Activated T-helper 1 cell treated with anti-CD3 and anti-CD28 coated beads, Interleukin-12 subunit alpha, Interleukin-12 subunit beta, Interleukin-2, Interleukin-4 antibody, amounts not matched to agents 30 ng/mL and 10 ng/mL and 1 ng/mL, durations not matched to agents 14 hours and 24 hours and 36 hours (primary cell): ENCODE results near the gene LINS1. TPM values are rescaled to one million over a fixed set of nuclear protein-coding genes. Genes with fewer than 3 reads are reported as not detected.

Experiments used
- DNase-seq: peaks from one replicate; pipeline ENCODE4 v3.0.0; 2021; ENCODE audit warnings: low spot score
- H3K27ac Mint-ChIP-seq: one replicate; pipeline ENCODE4 v1.8.0; 2021; ENCODE audit warnings: mild to moderate bottlenecking, mixed read lengths
- H3K27me3 Mint-ChIP-seq: one replicate; pipeline ENCODE4 v1.8.0; 2022; ENCODE audit warnings: mild to moderate bottlenecking, moderate library complexity, mixed read lengths; ENCODE audit not compliant: insufficient read depth
- H3K36me3 Mint-ChIP-seq: one replicate; pipeline ENCODE4 v1.8.0; 2021; ENCODE audit warnings: low read depth, mixed read lengths
- H3K4me1 Mint-ChIP-seq: one replicate; pipeline ENCODE4 v1.8.0; 2021; ENCODE audit warnings: low read depth, mixed read lengths
- H3K4me3 Mint-ChIP-seq: one replicate; pipeline ENCODE4 v1.8.0; 2021; ENCODE audit warnings: mild to moderate bottlenecking, moderate library complexity, mixed read lengths
- H3K9me3 Mint-ChIP-seq: one replicate; pipeline ENCODE4 v1.8.0; 2021; ENCODE audit warnings: mixed read lengths
- intact Hi-C: fragments of 100-400 bp; cut with micrococcal nuclease; formaldehyde crosslinking; loops from one replicate; pipeline ENCODE4 v1.15.1; 2024
- total RNA-seq: library from RNA; stranded (reverse); gene quantifications from 2 replicates; pipeline ENCODE4 v1.2.3, GENCODE V29; 2022

Gene LINS1
- total RNA-seq, 1 donor from 2014 or later, result 64.1 TPM

GRCh38 chr15:100628746-100629145, 26.8 kb upstream of the LINS1 start:
- Mint-ChIP-seq H3K9me3 (no peaks in the 10 kb centered on the region), H3K4me3 (no peak overlapping the region), H3K27ac (peak overlapping the region; percentile 10), H3K36me3 (peaks cover 25% of the 10 kb centered on the region), H3K4me1 (peaks cover 33% of the 10 kb centered on the region), H3K27me3 (no peaks in the 10 kb centered on the region)
- intact Hi-C loops, result loop anchor here (1.0 to 5.0 kb wide), 2 partner anchors 245 to 289 kb away; partner anchors contain the start of gene LRRK1
- no peak for DNase-seq

DNA sequence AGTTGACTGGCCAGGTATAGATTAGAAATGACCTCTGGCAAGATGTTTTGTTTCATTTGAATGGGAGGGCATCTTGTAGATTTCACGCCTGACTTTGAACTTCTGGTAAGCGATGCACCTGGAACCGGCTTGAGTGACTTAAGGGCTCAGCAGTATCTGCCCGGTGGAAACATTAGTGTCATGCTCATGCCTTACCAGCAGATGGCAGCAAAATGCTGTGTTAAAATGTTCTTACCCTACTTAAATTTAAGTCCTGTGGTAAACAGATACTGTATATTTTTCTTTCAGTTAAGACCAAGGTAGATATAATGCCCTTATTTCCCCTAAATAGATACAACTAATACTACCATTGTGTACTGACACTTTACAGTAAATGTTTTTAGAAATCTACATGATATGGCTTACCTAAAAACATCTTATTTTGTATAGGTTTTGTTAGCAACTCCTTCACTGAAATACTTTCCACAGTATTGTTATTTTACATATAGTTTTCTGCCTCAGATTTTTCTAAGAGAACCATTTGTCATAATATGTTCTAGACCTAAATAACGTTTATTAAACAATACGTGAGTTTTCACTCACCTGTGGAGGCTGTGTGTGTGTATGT, 25.9 kb upstream of the LINS1 start:
- DNase-seq, result peak; percentile 48
- intact Hi-C loops, result loop anchor here (1.0 to 5.0 kb wide), 3 partner anchors 245 to 379 kb away; partner anchors contain the start of gene LRRK1
- Mint-ChIP-seq H3K9me3 (no peaks in the 10 kb centered on the region), H3K4me3 (no peak overlapping the region), H3K27me3 (no peaks in the 10 kb centered on the region), H3K4me1 (peaks cover 24% of the 10 kb centered on the region), H3K36me3 (peaks cover 23% of the 10 kb centered on the region), H3K27ac (no peak overlapping the region)

GRCh38 chr15:100623301-100623700, 21.3 kb upstream of the LINS1 start:
- H3K36me3 Mint-ChIP-seq, result peaks cover 25% of the 10 kb centered on the region
- H3K4me3 Mint-ChIP-seq, result no peak overlapping the region
- H3K4me1 Mint-ChIP-seq, result peaks cover 11% of the 10 kb centered on the region
- intact Hi-C loops, result no loop called here
- no peak overlapping the region for H3K27ac Mint-ChIP-seq
- no peak for DNase-seq
- H3K9me3 Mint-ChIP-seq, result no peaks in the 10 kb centered on the region
- H3K27me3 Mint-ChIP-seq, result no peaks in the 10 kb centered on the region

DNA sequence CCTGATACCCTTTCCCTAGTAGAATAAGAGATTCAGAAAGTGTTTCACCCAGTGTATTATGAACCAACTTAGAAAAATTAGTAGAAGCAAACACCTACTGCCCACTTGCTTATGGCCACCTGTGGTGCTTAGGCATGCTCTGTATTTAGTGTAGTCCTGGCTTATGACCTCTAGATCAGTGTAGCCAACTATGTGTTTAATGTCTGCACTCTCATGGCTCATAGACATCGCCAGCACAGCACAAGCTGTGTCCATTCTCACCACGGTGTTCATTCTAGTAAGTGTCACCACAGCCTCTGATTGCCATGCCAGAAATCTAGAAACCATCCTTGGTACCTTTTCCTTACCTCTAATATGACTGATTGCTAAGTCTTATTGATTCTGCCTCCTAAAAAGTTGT, 14.7 kb upstream of the LINS1 start:
- Mint-ChIP-seq H3K36me3 (peaks cover 41% of the 10 kb centered on the region), H3K4me3 (no peak overlapping the region), H3K27ac (no peak overlapping the region), H3K4me1 (peaks cover 20% of the 10 kb centered on the region), H3K27me3 (no peaks in the 10 kb centered on the region), H3K9me3 (no peaks in the 10 kb centered on the region)
- intact Hi-C loops, result no loop called here
- no peak for DNase-seq

GRCh38 chr15:100615801-100616200, 13.8 kb upstream of the LINS1 start:
- no peak for DNase-seq
- Mint-ChIP-seq H3K36me3 (peaks cover 41% of the 10 kb centered on the region), H3K4me3 (no peak overlapping the region), H3K27me3 (no peaks in the 10 kb centered on the region), H3K9me3 (no peaks in the 10 kb centered on the region), H3K4me1 (peaks cover 20% of the 10 kb centered on the region), H3K27ac (no peak overlapping the region)
- intact Hi-C loops, result no loop called here

DNA sequence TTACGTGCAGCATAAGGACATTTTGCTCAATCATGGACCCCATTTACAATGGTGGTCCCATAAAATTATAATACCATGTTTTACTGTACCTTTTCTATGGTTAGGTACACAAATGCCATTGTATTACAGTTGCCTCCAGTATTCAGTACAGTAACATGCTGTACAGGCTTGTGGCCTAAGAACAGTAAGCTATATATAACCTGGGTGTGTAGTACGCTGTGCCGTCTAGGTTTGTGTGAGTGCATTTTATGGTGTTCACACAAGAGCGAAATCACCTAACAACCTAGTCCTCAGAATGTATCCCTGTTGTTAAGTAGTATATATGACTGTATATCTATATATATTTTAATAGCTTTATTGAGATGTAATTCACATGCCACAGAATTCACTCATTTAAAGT, 12.9 kb upstream of the LINS1 start:
- Mint-ChIP-seq H3K27ac (no peak overlapping the region), H3K36me3 (peaks cover 36% of the 10 kb centered on the region), H3K4me3 (no peak overlapping the region), H3K4me1 (peaks cover 20% of the 10 kb centered on the region), H3K9me3 (no peaks in the 10 kb centered on the region), H3K27me3 (no peaks in the 10 kb centered on the region)
- intact Hi-C loops, result no loop called here
- DNase-seq, result no peak

DNA sequence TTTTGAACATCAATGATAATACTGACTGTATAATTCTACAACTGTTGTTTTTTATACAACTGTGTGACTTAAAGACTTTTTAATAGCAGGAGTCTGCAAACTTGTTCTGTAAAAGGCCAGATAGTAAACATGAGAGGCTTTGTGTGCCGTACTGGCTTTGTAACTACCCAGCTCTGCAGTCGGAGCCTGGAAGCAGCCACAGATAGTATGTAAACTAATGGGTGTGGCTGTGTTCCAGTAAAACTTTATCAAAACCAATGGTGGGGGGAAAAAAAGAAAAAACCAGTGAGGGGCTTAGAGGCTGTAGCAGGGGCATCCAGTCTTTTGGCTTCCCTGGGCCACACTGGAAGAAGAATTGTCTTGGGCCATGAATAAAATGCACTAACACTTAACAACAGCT, 12.4 kb upstream of the LINS1 start:
- no peaks in the 10 kb centered on the region for H3K27me3 Mint-ChIP-seq
- H3K4me3 Mint-ChIP-seq, result no peak overlapping the region
- peaks cover 36% of the 10 kb centered on the region for H3K36me3 Mint-ChIP-seq
- H3K9me3 Mint-ChIP-seq, result no peaks in the 10 kb centered on the region
- H3K27ac Mint-ChIP-seq, result no peak overlapping the region
- intact Hi-C loops, result no loop called here
- no peak for DNase-seq
- peaks cover 20% of the 10 kb centered on the region for H3K4me1 Mint-ChIP-seq

DNA sequence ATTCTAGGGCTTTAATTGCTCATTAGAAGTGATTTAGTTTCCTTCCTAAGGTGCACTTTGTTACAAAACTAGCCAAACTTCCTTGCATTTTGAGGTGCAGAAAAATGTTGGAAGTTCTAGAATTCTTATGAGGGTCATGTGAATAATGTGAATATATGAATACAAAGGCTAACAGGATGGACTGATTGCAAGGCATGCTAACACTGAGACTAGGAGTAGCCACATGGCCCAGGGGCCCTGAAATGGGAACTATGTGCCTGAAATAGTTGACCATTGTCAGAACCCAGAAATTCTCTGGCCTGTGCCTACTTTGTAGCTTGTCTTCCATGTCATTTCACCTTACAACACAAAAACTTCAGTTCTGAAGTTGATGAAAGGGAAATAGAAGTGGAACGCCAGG, 11.2 kb upstream of the LINS1 start:
- intact Hi-C loops, result no loop called here
- H3K27ac Mint-ChIP-seq, result no peak overlapping the region
- peaks cover 31% of the 10 kb centered on the region for H3K36me3 Mint-ChIP-seq

GRCh38 chr15:100612539-100612938, 10.6 kb upstream of the LINS1 start:
- no peak for DNase-seq
- Mint-ChIP-seq H3K4me3 (no peak overlapping the region), H3K9me3 (no peaks in the 10 kb centered on the region), H3K27ac (no peak overlapping the region), H3K36me3 (peaks cover 35% of the 10 kb centered on the region), H3K27me3 (no peaks in the 10 kb centered on the region), H3K4me1 (peaks cover 20% of the 10 kb centered on the region)
- intact Hi-C loops, result no loop called here

More for the DNA sequence above, 11.2 kb upstream of the LINS1 start:
- no peak overlapping the region for H3K4me3 Mint-ChIP-seq
- no peaks in the 10 kb centered on the region for H3K27me3 Mint-ChIP-seq
- no peaks in the 10 kb centered on the region for H3K9me3 Mint-ChIP-seq
- no peak for DNase-seq
- H3K4me1 Mint-ChIP-seq, result peaks cover 20% of the 10 kb centered on the region

DNA sequence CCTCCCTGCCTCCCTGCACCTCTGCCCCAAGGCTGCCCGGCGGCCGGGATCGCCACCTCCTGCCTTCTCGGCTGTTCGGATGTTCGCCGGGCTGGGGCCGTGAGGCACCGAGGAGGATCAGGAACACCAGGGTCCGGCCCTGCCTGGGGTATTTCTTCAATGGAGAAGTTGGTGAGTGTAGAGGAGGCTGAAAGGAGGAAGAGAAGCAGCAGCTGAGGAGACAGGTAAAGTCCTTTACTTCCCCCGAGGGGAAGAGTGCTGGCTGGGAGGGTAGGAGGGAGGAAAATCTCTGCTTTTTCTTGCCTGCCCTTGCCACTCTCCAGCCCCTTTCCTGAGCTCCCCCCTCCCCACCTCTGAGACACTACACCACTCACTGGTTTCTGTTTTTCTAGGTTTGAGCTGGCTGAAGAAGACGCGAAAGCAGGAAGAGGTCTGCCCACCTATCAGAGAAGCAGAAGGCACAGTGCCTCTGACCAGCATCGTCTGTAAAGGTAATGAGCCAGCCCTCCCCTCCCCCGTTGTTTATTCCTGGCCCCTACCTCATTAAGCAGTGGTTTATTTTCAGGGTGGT, 924 bp upstream of the LINS1 start:
- Mint-ChIP-seq H3K4me1 (peaks cover 42% of the 10 kb centered on the region), H3K27ac (peak overlapping the region; percentile 99), H3K27me3 (no peaks in the 10 kb centered on the region), H3K36me3 (peaks cover 26% of the 10 kb centered on the region), H3K4me3 (no peak overlapping the region), H3K9me3 (no peaks in the 10 kb centered on the region)
- intact Hi-C loops, result loop anchor here (1.0 to 10.0 kb wide), 13 partner anchors 253 to 1352 kb away; partner anchors contain the start of genes LRRC28, LYSMD4, MEF2A and SELENOS
- peak; percentile 63 for DNase-seq

GRCh38 chr15:100601617-100602063, 344 bp downstream of the LINS1 start:
- Mint-ChIP-seq H3K27me3 (peaks cover 3% of the 10 kb centered on the region), H3K27ac (no peak overlapping the region), H3K9me3 (no peaks in the 10 kb centered on the region), H3K36me3 (peaks cover 25% of the 10 kb centered on the region), H3K4me3 (no peak overlapping the region), H3K4me1 (peaks cover 53% of the 10 kb centered on the region)
- intact Hi-C loops, result loop anchor here (1.0 to 10.0 kb wide), 13 partner anchors 251 to 1351 kb away; partner anchors contain the start of genes LRRC28, LYSMD4, MEF2A and SELENOS
- DNase-seq, result no peak

DNA sequence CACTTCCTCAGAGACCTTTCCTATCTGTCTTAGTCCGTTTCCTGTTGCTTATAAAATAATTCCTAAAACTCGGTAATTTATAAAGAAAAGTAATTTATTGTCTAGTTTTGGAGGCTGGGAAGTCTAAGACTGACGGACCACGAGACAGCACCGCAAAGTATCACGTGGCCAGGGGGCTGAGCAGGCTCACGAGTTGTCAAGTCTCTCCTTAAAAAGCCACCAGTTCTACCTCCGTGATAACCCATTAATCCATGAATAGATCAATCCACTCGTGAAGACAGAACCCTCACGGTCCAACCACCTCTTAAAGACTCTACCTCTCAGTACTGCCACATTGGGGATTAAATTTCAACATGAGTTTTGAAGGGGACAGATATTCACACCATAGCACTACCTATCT, 821 bp downstream of the LINS1 start:
- peaks cover 3% of the 10 kb centered on the region for H3K27me3 Mint-ChIP-seq
- intact Hi-C loops, result loop anchor here (5.0 to 10.0 kb wide), 5 partner anchors 646 to 1226 kb away; partner anchors contain the start of genes MEF2A, TARS3 and TM2D3
- peaks cover 57% of the 10 kb centered on the region for H3K4me1 Mint-ChIP-seq
- H3K9me3 Mint-ChIP-seq, result no peaks in the 10 kb centered on the region
- no peak overlapping the region for H3K27ac Mint-ChIP-seq
- peak; percentile 46 for DNase-seq
- no peak overlapping the region for H3K4me3 Mint-ChIP-seq
- H3K36me3 Mint-ChIP-seq, result peaks cover 24% of the 10 kb centered on the region

GRCh38 chr15:100598655-100599054, 3.3 kb downstream of the LINS1 start:
- peak overlapping the region; percentile 98 for H3K27ac Mint-ChIP-seq

More at GRCh38 chr15:100598655-100599054, 3.3 kb downstream of the LINS1 start:
- peaks cover 22% of the 10 kb centered on the region for H3K36me3 Mint-ChIP-seq
- intact Hi-C loops, result loop anchor here (5.0 kb wide), 2 partner anchors 671 to 1951 kb away; partner anchors contain the start of gene IGF1R
- no peaks in the 10 kb centered on the region for H3K9me3 Mint-ChIP-seq
- peaks cover 3% of the 10 kb centered on the region for H3K27me3 Mint-ChIP-seq
- H3K4me1 Mint-ChIP-seq, result peaks cover 57% of the 10 kb centered on the region
- DNase-seq, result no peak
- H3K4me3 Mint-ChIP-seq, result no peak overlapping the region
